Bronchial epithelial cell (primary cell): ENCODE data around the gene PTPRE. TPM values are rescaled to one million over a fixed set of nuclear protein-coding genes. Genes with fewer than 3 reads are reported as not detected.

Experiments
- DNase-seq: peaks from one replicate; pipeline ENCODE4 v3.0.0-alpha.2; 2010; ENCODE audit warnings: low read depth
- FAIRE-seq: peaks from 2 replicates; lab custom pipeline; 2011; peaks lifted over from hg19 to GRCh38; lab: Jason Lieb, UNC
- H3K27me3 ChIP-seq: 2 replicates; pipeline ENCODE4 v1.5.1; 2011; ENCODE audit warnings: low read length; ENCODE audit not compliant: control insufficient read depth, insufficient read depth
- H3K36me3 ChIP-seq: 2 replicates; pipeline ENCODE4 v1.5.1; 2011; ENCODE audit warnings: low read length; ENCODE audit not compliant: control insufficient read depth, insufficient read depth
- H3K4me3 ChIP-seq: 2 replicates; pipeline ENCODE4 v1.5.1; 2011; ENCODE audit warnings: mild to moderate bottlenecking, low read depth, low read length, control low read depth
- total RNA-seq: library from RNA; depleted of rRNA; stranded (reverse); fragments of >200 nt; gene quantifications from 2 replicates; pipeline ENCODE4 v1.2.1, GENCODE V29; 2014
- TF ChIP-seq, protein P1 (sequence below): IDR thresholded peaks from 2 replicates; pipeline ENCODE4 v1.5.1; 2011; ENCODE audit warnings: mild to moderate bottlenecking, moderate library complexity, low read length, control low read depth, inconsistent platforms; ENCODE audit not compliant: insufficient read depth, severe bottlenecking

Gene PTPRE
- total RNA-seq, 1 donor from 2014 or later = 7.9 TPM

DNA sequence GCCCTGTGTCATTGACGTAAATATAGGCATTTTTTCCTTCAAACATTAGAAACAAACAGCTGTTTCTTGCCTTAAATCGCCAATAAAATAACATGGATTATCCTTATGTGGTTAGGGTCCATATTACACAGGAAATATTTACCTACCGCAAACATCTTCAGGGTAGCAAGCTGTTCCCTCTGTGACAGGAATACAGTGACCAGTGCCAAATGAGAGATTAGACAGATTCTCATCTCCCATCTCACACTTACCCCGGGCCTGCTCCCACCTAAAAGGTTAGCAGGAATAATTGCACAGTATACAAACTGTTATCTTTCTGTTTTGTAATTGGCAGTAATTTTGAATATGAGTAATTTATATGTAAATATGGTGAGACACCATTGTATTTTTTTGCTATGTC lies 202.8 kb downstream of the PTPRE start:
- DNase-seq (no peak), FAIRE-seq (no peak)
- TF ChIP-seq, protein P1, sequence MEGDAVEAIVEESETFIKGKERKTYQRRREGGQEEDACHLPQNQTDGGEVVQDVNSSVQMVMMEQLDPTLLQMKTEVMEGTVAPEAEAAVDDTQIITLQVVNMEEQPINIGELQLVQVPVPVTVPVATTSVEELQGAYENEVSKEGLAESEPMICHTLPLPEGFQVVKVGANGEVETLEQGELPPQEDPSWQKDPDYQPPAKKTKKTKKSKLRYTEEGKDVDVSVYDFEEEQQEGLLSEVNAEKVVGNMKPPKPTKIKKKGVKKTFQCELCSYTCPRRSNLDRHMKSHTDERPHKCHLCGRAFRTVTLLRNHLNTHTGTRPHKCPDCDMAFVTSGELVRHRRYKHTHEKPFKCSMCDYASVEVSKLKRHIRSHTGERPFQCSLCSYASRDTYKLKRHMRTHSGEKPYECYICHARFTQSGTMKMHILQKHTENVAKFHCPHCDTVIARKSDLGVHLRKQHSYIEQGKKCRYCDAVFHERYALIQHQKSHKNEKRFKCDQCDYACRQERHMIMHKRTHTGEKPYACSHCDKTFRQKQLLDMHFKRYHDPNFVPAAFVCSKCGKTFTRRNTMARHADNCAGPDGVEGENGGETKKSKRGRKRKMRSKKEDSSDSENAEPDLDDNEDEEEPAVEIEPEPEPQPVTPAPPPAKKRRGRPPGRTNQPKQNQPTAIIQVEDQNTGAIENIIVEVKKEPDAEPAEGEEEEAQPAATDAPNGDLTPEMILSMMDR = no peak
- H3K4me3 ChIP-seq = no peak overlapping the region
- peaks cover 4% of the 10 kb centered on the region for H3K36me3 ChIP-seq
- no peaks in the 10 kb centered on the region for H3K27me3 ChIP-seq

DNA sequence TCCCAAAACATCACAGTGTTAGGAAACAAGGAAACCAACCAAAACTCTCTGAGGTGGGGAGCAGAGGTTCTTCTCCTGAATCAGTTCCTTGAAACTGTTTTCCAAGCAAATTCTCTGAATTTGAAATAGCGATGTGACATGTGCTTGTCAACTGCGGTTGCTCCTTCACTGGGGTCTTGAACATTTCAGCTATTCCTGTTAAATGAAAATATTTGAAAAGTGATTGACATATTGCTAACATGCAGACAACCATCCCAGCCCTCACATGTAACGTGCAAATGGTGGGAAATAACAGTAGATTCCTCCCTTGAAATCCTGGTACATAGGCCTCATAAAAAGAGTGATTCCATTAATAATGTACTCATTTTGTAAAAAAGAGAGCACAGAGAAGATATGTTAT lies 203.4 kb downstream of the PTPRE start:
- peaks cover 4% of the 10 kb centered on the region for H3K36me3 ChIP-seq
- no peak overlapping the region for H3K4me3 ChIP-seq
- DNase-seq = no peak
- FAIRE-seq = no peak
- TF ChIP-seq, protein P1 = no peak
- H3K27me3 ChIP-seq = no peaks in the 10 kb centered on the region

DNA sequence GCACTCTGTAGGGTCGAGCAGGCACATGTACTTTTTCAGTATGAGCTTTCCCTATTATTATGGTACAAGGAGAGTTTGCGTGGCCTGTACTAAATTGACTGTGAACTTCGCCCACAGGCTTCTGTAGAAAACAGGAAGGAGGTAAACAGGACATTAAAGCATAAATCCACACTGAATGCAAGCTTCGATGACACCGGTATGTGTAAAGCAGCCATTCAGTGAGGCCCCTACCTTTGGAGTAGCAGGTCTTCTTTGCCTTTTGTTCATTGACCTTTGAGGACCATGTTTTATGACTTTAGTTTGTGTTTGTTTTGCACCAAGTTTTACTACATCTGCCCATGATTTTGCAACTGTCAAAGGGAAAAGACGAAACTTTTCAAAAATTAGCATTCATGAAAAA lies 204.8 kb downstream of the PTPRE start:
- DNase-seq (no peak), FAIRE-seq (no peak)
- H3K27me3 ChIP-seq = no peaks in the 10 kb centered on the region
- H3K36me3 ChIP-seq = peaks cover 3% of the 10 kb centered on the region
- no peak overlapping the region for H3K4me3 ChIP-seq
- TF ChIP-seq, protein P1 = no peak

DNA sequence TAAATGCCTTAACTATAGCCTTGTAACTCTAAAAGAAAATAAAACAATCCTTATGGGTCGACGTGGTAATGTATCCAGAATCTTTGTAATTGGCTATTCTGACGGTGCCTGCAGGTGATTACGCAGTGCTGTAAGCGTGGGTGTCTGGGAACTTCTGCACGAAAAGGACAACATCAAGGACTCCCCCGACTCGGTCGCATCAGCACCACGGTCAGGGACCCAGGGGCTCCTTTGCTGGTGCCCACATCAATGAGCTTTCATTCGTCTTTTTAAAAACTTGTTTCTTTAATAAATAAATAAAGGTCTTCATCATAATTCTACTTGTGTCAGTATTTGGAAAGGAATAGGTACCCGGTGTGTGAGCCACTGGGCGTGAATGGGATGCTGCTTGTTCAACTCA lies 206.1 kb downstream of the PTPRE start:
- no peak for FAIRE-seq
- Histone ChIP-seq H3K27me3 (no peaks in the 10 kb centered on the region), H3K4me3 (no peak overlapping the region), H3K36me3 (no peaks in the 10 kb centered on the region)
- no peak for DNase-seq
- TF ChIP-seq, protein P1 = no peak

DNA sequence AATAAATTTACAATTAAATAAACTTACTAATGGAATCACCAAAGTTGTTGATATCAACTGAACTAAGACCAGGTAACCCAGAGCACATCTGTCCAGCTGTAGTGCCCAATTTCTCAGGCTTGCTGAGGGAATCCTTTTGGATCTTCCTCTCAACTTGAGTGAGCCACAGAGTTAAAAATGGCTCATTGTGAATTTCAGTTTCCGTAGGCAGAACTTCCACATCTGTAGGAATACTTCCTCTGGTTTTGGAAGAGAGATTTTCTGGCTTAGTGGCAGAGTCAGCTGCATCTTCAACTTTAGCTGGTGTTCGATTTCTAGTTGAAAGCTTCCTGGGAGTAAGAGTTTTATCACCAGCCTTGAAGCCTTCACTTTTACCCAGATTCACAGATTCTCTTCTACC lies 208.0 kb downstream of the PTPRE start:
- no peak overlapping the region for H3K4me3 ChIP-seq
- TF ChIP-seq, protein P1 = no peak
- H3K36me3 ChIP-seq = no peaks in the 10 kb centered on the region
- H3K27me3 ChIP-seq = no peaks in the 10 kb centered on the region
- no peak for FAIRE-seq
- DNase-seq = no peak

DNA sequence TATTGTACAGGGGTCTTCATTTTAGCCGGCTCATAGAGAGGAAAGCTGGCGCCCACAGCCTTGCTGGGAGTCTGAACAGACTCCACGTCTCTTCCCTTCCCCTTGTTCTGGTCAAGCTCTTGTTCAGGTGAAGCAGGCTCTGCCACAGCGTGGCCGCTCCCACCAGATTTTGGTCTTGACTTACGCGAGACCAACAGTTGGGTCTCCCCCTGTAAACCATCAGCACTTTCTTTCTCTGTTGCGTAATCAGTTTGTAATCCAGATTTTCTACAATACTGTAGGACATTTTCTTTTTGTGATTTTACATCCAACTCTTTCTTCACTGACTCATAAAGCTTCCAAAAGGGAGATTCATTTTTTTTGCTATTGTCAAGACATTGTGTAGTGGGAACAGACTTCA lies 208.5 kb downstream of the PTPRE start:
- TF ChIP-seq, protein P1 = no peak
- H3K4me3 ChIP-seq = no peak overlapping the region
- FAIRE-seq = no peak
- H3K36me3 ChIP-seq = no peaks in the 10 kb centered on the region
- H3K27me3 ChIP-seq = no peaks in the 10 kb centered on the region
- DNase-seq = no peak
